Ectodermal cell (in vitro differentiated cells): ENCODE measurements around the gene GUF1.

ENCODE experiments used
- H3K27ac ChIP-seq: 2 replicates; pipeline ENCODE4 v1.7.0; 2013; ENCODE audit warnings: mild to moderate bottlenecking, low read depth, low read length; ENCODE audit not compliant: insufficient read depth, poor library complexity, severe bottlenecking
- H3K27me3 ChIP-seq: 2 replicates; pipeline ENCODE4 v1.7.0; 2013; ENCODE audit warnings: mild to moderate bottlenecking, low read length; ENCODE audit not compliant: insufficient read depth, control insufficient read depth, poor library complexity, severe bottlenecking
- H3K36me3 ChIP-seq: one replicate; pipeline ENCODE4 v1.7.0; 2013; ENCODE audit warnings: low read length; ENCODE audit not compliant: control insufficient read depth, insufficient read depth
- H3K4me1 ChIP-seq: one replicate; pipeline ENCODE4 v1.7.0; 2013; ENCODE audit warnings: low read length; ENCODE audit not compliant: control insufficient read depth, insufficient read depth
- H3K4me3 ChIP-seq: 2 replicates; pipeline ENCODE4 v1.7.0; 2013; ENCODE audit warnings: low read depth, low read length, control low read depth; ENCODE audit not compliant: insufficient read depth
- H3K9me3 ChIP-seq: 2 replicates; pipeline ENCODE4 v1.7.0; 2013; ENCODE audit warnings: mild to moderate bottlenecking, low read length, moderate library complexity; ENCODE audit not compliant: control insufficient read depth
- WGBS, 2 experiments: methylation state at CpG; one replicate each; pipeline ENCODE4 v1.1.7; 2013; ENCODE audit warnings: missing lambda C conversion rate in 2 of 2; 5-methylcytosine and 5-hydroxymethylcytosine counted together

GUF1 gene

GRCh38 chr4:44700427-44700826 lies 22.2 kb downstream of the GUF1 start:
- Histone ChIP-seq H3K27ac (no peak overlapping the region), H3K4me1 (no peaks in the 10 kb centered on the region), H3K27me3 (no peaks in the 10 kb centered on the region), H3K9me3 (no peaks in the 10 kb centered on the region), H3K36me3 (peaks cover 19% of the 10 kb centered on the region), H3K4me3 (no peak overlapping the region)
- WGBS, 2 experiments, result 94 to 95% methylated on average over 1 of the region's 1 CpG

- Histone ChIP-seq H3K4me1 (no peaks in the 10 kb centered on the region), H3K27ac (no peak overlapping the region), H3K4me3 (no peak overlapping the region), H3K9me3 (no peaks in the 10 kb centered on the region), H3K27me3 (no peaks in the 10 kb centered on the region), H3K36me3 (peaks cover 19% of the 10 kb centered on the region)
- 100% methylated on average over 2 of the region's 2 CpGs; no CpG with 5 or more reads in 1 of the 2 experiments for WGBS, 2 experiments
These were observed 22.8 kb downstream of the GUF1 start for GRCh38 chr4:44701037-44701436.

GRCh38 chr4:44704673-44705072 lies 26.5 kb downstream of the GUF1 start:
- no peak overlapping the region for H3K4me3 ChIP-seq
- no peaks in the 10 kb centered on the region for H3K27me3 ChIP-seq
- H3K36me3 ChIP-seq, result peaks cover 4% of the 10 kb centered on the region
- no peak overlapping the region for H3K27ac ChIP-seq
- 100% methylated on average over 1 of the region's 4 CpGs for WGBS, 2 experiments
- no peaks in the 10 kb centered on the region for H3K4me1 ChIP-seq
- no peaks in the 10 kb centered on the region for H3K9me3 ChIP-seq

GRCh38 chr4:44713125-44713524 lies 34.9 kb downstream of the GUF1 start:
- WGBS, 2 experiments, result 85 to 95% methylated on average over 1 of the region's 1 CpG
- no peaks in the 10 kb centered on the region for H3K36me3 ChIP-seq

GRCh38 chr4:44716597-44716996 lies 38.4 kb downstream of the GUF1 start:
- Histone ChIP-seq H3K27me3 (no peaks in the 10 kb centered on the region), H3K36me3 (no peaks in the 10 kb centered on the region), H3K4me1 (no peaks in the 10 kb centered on the region), H3K9me3 (no peaks in the 10 kb centered on the region), H3K27ac (no peak overlapping the region), H3K4me3 (no peak overlapping the region)
- WGBS, 2 experiments, result 77 to 100% methylated on average over 2 to 5 of the region's 5 CpGs

More at GRCh38 chr4:44713125-44713524, 34.9 kb downstream of the GUF1 start:
- no peaks in the 10 kb centered on the region for H3K4me1 ChIP-seq
- H3K9me3 ChIP-seq, result no peaks in the 10 kb centered on the region
- H3K27ac ChIP-seq, result no peak overlapping the region
- H3K27me3 ChIP-seq, result no peaks in the 10 kb centered on the region
- H3K4me3 ChIP-seq, result no peak overlapping the region

- Histone ChIP-seq H3K27ac (no peak overlapping the region), H3K9me3 (no peaks in the 10 kb centered on the region), H3K4me3 (no peak overlapping the region), H3K4me1 (no peaks in the 10 kb centered on the region), H3K36me3 (no peaks in the 10 kb centered on the region), H3K27me3 (no peaks in the 10 kb centered on the region)
- WGBS, 2 experiments, result 92 to 96% methylated on average over 4 of the region's 4 CpGs
These were observed 42.2 kb downstream of the GUF1 start for GRCh38 chr4:44720371-44720770.

GRCh38 chr4:44722001-44722400 lies 43.8 kb downstream of the GUF1 start:
- Histone ChIP-seq H3K9me3 (no peaks in the 10 kb centered on the region), H3K27ac (no peak overlapping the region), H3K4me1 (no peaks in the 10 kb centered on the region), H3K27me3 (peaks cover 4% of the 10 kb centered on the region), H3K4me3 (no peak overlapping the region), H3K36me3 (no peaks in the 10 kb centered on the region)
- WGBS, 2 experiments, result 98 to 100% methylated on average over 3 of the region's 3 CpGs

- no peaks in the 10 kb centered on the region for H3K36me3 ChIP-seq
- no peaks in the 10 kb centered on the region for H3K4me1 ChIP-seq
- H3K9me3 ChIP-seq, result no peaks in the 10 kb centered on the region
- 63 to 75% methylated on average over 6 of the region's 6 CpGs for WGBS, 2 experiments
- H3K4me3 ChIP-seq, result peak overlapping the region; percentile 64
- no peak overlapping the region for H3K27ac ChIP-seq
- peaks cover 11% of the 10 kb centered on the region for H3K27me3 ChIP-seq
These were observed 46.9 kb downstream of the GUF1 start for GRCh38 chr4:44725166-44725565.

- Histone ChIP-seq H3K9me3 (no peaks in the 10 kb centered on the region), H3K4me3 (peak overlapping the region; percentile 64), H3K4me1 (no peaks in the 10 kb centered on the region), H3K27ac (no peak overlapping the region), H3K36me3 (no peaks in the 10 kb centered on the region), H3K27me3 (peaks cover 11% of the 10 kb centered on the region)
- 3% methylated on average over 9 of the region's 9 CpGs for WGBS, 2 experiments
These were observed 47.5 kb downstream of the GUF1 start for GRCh38 chr4:44725726-44726037.

GRCh38 chr4:44726038-44726871 lies 48.0 kb downstream of the GUF1 start, which contains the start of gene GNPDA2:
TSS of gene GNPDA2 (minus strand) at chr4:44726556. CDS start at chr4:44722207, 4,349 bp downstream.
- H3K27ac ChIP-seq, result peak within 1 kb of the TSS; percentile 61
- H3K4me1 ChIP-seq, result no peaks in the 10 kb centered on the region
- no peaks in the 10 kb centered on the region for H3K9me3 ChIP-seq
- H3K36me3 ChIP-seq, result no peaks in the 10 kb centered on the region
- WGBS, 2 experiments, result 0 to 1% methylated on average over 62 to 64 of the region's 65 CpGs
- peaks cover 11% of the 10 kb centered on the region for H3K27me3 ChIP-seq
- peak within 1 kb of the TSS; percentile 64 for H3K4me3 ChIP-seq
